Stimulated activated CD4-positive, alpha-beta T cell treated with anti-CD3 and anti-CD28 coated beads, Interleukin-4, amount 100 ng/mL, for 24 hours (primary cell): ENCODE measurements around the gene CNTNAP2.
"Not testable (repeated sequence)": the region's sequence is repeated elsewhere in the genome, so short reads cannot be mapped to it uniquely, and the experiment has no call there.

ENCODE experiments used
- DNase-seq: peaks from one replicate; pipeline ENCODE4 v3.0.0-alpha.2; 2020

CNTNAP2 gene

DNA sequence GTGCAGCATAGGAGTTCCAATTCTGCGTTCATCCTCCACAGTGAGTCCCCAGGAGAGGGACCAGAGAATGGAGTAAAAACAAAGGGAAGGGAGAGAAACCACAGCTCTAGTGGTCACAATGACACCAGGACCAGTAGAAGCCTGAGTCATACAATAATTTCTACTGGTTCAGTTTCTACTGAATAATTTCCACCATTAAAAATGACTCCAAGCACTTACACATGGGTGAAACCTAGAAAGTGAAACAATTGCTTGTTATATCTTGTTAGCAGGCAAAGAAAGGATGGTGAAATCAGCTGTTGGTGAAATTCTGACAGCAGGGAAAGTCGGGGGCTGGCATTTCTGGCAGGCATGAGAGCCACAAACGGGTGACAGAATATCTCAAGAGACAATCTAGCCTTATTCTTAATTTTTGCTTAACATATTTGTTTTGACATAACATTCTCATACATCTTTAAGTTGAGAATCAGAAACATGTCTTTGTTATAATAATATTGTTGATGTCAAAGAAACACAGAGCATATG, 1408.2 kb downstream of the CNTNAP2 start:
- DNase-seq = no peak

DNA sequence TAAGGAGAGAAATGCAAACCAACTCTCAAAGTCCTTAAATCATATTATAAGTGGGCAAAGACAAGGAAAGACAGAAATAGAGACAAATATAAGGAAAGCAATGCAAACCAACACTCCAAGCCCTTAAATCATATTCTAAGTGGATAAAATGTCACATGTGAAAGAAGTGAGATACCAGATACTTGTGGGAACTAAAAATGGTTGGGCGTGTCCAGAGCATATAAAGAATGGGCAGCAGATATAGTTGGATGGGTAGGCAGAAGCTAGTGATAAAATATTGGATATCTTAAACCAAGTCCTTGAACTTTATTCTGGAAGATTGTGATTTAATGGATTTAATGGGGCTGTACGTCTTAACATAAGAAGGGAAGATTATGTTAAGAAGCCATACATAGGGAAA, 1408.7 kb downstream of the CNTNAP2 start:
- DNase-seq = no peak

DNA sequence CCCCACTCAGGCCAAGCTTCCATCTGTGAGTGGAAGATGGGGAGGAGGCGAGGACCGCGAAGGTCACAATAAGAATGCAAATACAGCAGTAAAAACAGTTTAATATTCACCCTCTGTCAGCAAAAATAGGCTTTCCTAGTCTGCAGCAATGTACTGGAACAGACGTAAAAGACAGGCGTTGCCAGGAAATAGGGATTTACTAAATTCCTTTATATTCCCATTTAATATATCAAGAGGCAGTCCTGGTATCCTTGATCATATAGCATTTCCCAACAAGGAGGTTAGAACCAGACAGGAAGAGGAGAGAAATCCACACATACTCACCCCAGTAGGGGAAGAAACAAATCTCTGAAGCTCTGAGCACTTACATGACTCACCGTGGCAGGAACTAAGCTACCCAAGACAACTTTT, 1419.1 kb downstream of the CNTNAP2 start:
- no peak for DNase-seq

DNA sequence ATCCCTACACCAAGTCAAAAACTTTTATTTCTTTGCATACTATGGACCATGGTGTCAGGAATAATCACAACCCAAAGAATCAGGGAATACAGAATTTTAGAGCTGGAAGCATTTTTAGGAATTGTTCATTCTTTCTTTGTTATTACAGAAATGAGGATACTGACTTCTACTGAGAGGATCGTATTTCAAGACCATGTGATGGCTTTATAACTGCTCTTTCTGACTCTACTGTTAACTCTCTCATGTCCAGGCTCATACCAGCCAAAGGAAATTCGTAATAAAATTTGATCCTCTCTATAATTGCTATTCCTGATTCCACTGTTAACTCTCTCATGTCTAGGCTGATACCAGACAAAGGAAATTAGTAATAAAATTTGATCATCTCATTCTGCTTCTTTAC, 1423.1 kb downstream of the CNTNAP2 start:
- DNase-seq = no peak

DNA sequence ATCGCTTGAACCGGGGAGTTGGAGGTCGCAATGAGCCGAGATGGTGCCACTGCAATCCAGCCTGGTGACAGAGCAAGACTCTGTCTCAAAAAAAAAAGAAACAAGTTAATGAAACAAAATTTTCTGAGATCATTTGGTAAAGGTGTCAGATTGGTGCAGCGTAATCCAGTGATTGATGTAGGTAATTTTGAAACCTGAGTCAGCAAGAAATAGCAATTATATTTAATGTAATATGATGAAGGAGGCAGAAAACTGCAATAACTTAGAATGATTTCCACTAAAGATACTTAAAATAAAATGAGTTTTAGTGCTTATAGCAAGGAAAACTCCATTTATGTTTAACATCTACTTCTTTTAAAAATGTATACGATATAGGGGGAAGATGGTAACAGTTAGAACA, 1424.1 kb downstream of the CNTNAP2 start:
- no peak for DNase-seq

DNA sequence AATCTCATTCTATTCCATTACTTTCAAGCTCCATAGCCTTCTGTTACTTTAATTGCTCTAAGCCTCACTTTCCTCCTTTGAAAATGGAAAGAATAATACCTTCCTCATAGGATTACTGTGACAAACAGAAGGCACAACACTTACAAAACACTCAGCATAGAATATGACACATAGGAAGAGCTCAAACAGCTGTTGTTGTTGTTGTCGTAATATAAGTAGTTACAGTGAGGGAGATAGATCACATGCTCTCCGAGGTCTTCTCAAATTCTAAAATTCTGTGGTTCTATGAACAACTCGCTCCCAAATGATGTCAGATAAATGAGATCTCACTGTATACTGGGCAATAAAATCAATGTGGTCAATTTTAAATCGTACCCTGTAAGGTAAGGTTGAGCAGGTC, 1424.7 kb downstream of the CNTNAP2 start:
- no peak for DNase-seq

DNA sequence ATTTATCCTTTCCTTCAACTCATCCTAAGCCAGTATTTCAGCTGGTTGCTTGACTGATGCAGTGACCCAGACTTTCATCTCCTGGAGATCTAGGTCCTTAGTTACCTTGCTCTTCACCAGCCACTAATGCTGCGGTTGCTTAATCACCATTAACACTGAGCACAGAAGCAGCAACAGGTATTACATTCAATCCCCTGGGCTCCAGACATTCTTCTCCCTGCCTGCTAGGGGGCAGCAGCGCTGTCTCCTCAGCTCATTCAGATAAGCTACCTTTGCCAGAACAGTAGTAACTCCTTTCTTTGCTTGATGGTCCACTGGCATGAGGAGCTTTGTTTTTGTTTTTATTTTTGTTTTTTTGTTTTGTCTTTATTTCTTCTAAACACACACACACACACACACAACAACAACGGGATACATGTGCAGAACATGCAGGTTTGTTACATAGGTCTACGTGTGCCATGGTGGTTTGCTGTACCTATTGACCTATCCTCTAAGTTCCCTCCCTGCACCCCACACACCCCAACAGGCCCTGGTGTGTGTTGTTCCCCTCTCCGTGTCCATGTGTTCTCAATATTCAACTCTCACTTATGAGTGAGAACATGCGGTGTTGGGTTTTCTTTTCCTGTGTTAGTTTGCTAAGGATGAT, 1430.8 kb downstream of the CNTNAP2 start:
- no peak for DNase-seq

DNA sequence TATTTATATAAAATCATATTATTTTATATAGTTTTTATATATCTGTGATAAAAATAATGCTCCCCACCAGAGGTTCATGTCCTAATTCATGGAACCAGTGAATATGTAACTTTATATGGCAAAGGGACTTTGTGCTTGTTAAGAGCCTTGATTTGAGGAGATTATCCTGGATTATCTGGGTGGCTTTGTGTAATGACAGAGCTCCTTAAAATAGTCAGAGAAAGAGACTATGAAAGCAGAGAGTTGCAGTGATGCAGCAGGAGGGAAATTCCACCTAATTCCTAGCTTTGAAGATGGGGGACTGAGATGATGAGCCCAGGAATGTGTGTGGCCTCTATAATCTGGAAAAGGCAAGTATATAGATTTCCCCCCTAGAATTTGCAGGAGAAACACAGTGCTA, 1439.7 kb downstream of the CNTNAP2 start:
- DNase-seq = no peak

DNA sequence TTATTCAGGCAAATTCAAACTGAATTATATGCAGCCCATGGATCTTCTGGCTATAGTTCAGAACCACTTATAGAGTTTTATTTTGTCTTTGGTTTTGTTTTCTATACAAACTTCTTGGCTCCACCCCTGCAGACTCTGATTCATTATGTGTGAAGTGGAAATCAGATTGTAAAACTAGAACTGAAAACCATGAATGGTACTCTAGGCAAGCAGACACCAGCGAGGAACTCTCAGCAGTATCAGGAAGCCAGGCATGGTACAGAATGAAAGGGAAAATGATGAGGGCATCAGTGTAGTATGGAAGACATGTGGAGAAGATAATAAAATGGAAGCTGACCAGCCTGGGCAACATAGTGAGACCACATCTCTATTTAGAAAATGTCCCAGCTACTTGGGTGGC, 1447.1 kb downstream of the CNTNAP2 start:
- DNase-seq = no peak

DNA sequence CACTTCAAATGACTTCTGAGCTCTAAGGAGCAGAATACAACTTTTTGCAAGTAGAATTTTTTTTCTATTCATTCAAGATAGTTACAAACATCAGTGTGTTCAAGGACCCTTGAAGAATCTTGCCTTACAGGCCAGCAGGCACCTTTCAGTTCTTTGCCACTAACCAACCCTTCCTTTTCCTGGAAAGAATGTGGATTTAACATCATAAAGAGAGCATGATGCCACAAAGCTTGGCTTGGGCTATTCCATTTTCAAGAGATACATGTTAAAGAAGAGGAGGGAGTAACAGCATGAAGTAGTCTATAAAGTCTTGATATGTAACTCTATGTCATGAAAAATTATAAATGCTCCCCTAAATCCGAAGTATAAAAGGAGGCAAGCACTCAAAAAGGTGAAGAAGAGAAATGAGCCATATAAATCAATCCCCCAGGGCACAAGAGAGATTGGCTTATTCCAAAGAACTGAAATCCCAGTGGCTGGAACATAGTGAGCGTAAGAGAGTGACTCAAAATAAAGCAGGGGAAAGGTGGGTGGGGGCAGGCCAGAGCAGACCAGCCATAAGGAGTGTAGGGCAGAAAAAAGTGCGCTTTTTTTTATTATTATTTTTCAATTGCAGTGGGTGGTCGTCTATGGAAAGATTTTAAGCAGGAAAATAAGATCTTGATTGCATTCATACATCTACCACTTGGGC, 1448.3 kb downstream of the CNTNAP2 start:
- DNase-seq = no peak

DNA sequence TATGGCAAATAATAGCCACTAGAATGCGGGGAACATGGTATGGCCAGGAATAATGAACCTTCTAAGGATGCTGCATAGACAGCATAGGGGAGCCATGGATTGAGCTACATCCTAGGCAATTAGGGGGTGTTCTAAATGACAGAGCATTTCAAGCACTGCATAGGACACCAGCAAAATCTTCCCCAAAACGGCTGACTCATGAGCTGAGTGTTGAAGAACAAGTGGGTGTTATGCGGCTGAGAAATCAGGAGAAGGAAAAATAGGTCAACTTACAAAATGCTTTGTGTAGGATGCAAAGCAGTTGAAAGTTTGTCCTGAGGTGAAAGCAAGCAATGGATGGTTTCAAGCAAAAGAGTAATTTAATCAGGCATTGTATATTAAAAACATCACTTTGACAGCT, 1450.4 kb downstream of the CNTNAP2 start:
- DNase-seq = no peak

DNA sequence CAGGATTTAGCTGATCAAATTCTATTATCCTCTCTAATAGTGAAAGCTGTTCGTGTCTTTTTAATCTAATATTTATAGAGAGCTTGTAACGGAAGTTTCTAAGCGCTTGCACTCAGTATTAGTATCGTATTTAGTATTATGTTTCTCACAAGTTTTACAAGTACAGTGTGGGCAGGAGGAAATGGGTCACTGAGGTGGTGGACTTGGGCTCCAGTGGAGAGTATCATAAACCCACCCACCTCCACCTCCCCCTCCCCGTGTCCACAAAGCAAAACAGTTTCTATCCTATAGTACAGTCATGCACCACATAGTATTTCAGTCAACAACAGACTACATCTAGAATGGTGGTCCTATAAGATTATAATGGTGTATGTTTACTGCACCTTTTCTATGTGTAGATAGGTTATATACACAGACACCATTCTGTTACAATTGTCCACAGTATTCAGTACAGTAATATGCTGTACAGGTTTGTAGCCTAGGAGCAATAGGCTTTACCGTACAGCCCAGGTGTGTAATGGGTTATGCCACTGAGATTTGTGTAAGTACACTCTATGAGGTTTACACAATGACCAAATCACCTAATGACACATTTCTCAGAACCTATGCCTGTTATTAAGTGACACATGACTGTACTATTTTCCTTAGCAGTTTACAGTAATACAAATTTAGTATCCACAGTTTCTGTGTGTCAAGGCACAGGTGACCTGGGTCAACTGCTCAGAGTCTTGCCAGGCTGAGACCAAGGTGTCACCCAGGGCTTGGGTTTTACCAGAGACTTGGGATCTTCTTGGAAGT, 1452.7 kb downstream of the CNTNAP2 start:
- no peak for DNase-seq

DNA sequence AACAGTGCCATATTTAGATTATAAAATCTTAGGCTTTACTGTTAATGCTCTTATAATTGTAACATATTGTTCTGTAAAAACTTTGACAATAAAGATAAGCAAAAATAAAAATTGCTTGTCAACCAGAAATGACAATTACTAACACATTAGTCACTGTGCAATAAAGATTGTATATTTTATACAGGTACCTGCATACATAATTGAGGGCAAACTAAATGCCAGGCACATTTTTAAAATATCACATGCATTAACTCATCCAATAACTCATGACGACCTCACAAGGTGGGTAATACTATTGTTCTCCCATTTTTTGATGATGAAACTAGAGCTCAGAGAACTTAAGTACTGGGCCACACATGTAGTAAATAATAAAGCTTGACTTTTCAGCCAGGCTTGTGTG, 1453.8 kb downstream of the CNTNAP2 start:
- no peak for DNase-seq

DNA sequence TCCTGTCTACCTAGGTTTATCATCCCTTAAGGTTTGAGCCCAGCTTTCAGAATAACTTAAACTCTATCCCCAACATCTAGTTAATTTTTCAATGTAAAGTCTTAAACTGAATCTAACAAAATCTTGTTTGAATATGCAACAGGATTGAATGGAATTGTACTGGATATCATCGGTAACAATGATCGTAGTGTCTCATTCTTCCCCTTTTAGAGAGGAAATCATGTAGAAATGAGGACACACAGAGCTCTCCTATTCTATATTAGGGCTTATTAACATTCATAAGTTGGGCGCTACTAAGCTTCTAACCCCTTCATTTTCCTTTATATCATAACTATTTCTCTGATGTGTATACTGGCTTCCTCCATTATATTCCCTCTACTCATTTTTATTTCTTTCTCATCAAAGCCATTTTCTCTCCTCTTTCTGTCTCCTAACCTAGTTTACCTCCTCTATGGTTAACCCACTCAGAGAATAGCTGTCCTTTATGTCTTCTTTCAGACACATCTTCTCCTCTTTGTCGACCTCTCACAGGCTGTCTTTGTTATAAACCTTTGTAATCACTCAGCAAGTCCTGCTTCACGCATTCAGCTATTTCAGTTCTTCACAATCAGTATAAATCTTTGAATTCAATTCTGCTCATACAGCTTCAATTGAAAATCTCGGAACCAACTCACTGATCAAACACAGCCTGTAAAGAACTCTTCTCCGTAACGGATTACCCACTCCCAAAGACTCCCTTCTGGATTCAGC, 1455.0 kb downstream of the CNTNAP2 start:
- DNase-seq = no peak

DNA sequence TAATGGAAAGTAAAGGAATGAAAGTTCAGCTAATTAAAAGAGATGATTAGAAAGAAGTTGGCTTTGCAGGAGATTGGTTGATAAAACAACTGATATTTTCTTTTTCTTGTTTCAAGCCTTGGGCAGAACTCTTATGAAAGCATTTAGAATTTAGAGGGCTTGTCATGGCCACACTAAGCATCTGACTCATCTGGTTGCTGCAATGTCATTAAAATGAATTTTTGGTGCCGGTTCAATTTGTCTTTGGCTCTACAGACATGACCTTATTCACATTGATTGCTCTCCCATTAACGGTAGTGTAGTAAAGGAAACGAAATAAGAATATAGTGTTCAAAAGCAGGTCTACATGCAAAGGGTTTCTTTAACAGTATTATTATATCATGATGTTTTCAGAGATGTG, 1461.6 kb downstream of the CNTNAP2 start:
- no peak for DNase-seq

DNA sequence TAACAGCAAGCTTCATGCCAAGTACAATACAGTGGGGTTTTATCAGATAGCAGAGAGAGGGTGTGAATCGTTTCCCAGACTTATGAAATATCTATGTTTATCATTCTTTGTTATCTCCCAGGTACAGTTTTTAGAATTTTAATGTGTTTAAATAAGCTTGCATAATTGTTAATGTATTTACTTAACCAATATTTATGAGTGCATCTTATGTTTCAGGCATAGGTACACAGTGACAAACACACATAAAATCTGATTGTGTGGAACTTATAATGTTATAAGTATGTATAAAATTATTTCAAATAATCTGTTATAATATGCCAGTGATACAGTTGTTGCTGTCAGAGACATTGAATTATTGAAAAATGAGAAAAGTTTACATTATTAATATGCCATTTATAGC, 1462.5 kb downstream of the CNTNAP2 start:
- no peak for DNase-seq

DNA sequence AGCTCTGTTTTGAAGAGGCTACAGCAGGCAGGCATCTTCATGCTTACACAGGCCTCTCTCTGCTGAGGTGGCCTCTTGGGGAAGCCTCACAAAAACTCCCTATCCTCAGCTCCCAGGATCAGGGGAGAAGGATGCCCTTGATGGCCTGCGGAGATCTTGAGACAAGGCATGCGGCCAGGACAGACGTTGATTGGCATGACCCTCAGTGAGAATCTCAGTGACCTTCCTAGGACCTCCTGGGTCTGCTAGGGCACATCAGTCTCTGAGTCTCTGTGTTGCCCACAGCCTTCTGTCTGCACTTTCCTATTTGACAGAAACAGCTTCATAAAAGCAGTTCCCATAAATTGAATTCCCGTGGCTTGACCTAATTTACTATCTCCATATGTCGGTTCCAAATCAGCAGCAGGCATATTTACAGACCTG, 1468.2 kb downstream of the CNTNAP2 start:
- no peak for DNase-seq

DNA sequence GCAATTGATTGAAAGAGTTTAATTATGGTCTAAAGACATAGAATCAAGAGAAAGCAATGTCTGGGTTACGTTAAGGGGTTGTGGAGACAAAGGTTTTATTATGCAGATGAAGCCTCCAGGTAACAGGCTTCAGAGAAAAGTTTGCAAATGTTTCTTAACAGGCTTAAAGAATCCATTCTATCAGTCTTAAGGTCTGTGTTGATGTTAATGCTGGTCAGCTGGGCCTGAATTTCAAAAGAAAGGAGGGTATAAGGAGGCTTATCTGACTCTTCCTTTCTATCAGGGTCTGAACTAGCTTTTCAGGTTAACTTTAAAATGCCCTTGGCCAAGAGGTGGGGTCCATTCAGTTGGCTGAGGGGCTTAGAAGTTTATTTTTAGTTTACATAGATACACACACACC, 1469.5 kb downstream of the CNTNAP2 start:
- no peak for DNase-seq

DNA sequence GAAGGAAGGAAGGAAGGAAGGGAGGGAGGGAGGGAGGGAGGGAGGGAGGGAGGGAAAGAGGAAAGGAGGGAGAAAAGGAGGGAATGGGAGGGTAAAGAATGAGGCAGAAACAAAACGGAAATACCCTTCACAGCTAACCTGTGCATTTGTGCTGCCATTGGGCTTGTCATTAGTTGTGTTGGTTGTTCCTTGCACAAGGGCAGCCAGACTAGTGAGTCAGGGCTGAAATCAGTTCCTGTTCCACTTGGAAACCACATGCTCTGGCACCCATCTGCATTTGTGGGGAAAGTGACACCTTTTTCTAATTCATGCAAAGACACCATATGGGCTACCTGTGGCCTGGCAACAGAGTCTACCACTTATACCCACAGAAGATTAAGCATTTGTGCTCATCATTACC, 1469.9 kb downstream of the CNTNAP2 start:
- no peak for DNase-seq

DNA sequence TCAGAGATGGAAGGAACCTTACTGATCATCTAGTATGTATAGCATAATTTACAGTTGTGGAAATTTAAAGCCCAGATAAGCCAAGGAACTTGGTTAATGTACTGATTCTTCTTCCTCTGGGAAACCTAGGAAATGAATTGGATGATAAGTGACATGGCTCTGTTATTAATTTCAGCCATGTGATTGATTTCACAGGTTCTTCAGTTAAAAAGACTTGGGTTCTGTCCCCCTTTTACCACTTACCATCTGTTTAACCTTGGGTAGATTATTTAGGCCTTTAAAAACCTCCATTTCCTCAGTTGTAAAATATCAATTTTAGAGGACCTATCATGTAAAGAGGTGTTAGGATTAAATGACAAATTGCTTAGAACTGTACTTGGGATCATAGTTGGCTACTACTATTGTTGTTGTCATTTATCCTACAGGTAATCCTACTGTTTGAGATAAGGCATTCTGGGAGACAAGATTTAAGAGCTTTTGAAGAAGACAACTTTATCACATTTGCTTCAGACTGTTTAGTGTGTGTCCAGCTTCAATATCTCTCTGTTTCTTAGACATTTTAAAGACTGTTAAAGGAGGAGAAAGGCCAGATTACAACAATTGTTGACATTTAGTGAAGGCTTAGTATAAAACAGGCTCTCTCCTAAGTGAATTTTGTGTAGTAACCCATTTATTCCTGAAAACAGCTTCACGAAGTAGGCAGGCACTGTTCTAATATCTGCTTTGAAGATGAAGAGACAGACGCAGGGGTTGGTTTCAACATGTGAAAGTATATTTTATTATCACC, 1476.9 kb downstream of the CNTNAP2 start:
- no peak for DNase-seq

DNA sequence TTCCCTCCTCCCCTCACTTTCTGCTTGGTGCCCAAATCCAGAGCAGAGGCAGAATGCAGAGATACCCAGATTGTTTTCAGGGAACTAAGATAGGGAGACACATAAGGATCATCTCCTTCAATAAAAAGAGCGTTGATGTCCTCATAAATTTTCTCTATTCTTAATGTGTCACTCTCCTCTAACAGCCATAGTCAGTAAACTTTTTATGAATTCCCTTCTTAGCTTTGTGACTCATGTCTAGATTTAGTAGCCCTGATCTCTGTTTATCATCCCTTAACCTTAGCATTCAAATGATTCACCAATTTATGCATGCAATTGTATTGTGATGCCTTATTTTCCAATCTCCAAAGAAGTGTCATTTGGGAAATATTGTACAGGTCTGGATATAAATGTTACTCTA, 1478.4 kb downstream of the CNTNAP2 start:
- DNase-seq = no peak

DNA sequence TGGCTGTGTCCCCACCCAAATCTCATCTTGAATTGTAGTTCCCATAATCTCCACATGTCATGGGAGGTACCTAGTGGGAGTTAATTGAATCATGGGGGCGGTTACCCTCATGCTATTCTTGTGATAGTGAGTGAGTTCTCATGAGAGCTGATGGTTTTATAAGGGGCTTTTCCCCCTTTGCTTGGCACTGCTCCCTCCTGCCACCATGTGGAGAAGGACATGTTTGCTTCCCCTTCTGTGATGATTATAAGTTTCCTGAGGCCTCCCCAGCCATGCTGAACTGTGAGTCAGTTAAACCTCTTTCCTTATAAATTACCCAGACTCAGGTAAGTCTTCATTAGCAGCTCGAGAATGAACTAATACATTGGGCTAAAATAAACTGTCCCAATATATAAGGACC, 1482.1 kb downstream of the CNTNAP2 start:
- DNase-seq = not testable (repeated sequence)
